Thyroid gland (tissue), 4 donors: ENCODE data around the gene RORC.

ENCODE experiments used
- CTCF ChIP-seq, 6 experiments: fragments of 200-600 bp in 3 of 6; fragments of 450-650 bp in 3 of 6; sonication (generic) in 3 of 6; IDR thresholded peaks; one replicate each; pipeline ENCODE4 v1.5.1; 2016 to 2019; ENCODE audit warnings: antibody characterized with exemption in 6 of 6, mild to moderate bottlenecking in 2 of 6, inconsistent platforms in 1 of 6, moderate library complexity in 1 of 6
- POLR2A ChIP-seq, 2 donors: fragments of 450-650 bp; IDR thresholded peaks; one replicate each; pipeline ENCODE4 v1.6.1; 2017; ENCODE audit warnings: antibody characterized with exemption in 2 of 2, mild to moderate bottlenecking in 2 of 2, moderate library complexity in 1 of 2

DNA sequence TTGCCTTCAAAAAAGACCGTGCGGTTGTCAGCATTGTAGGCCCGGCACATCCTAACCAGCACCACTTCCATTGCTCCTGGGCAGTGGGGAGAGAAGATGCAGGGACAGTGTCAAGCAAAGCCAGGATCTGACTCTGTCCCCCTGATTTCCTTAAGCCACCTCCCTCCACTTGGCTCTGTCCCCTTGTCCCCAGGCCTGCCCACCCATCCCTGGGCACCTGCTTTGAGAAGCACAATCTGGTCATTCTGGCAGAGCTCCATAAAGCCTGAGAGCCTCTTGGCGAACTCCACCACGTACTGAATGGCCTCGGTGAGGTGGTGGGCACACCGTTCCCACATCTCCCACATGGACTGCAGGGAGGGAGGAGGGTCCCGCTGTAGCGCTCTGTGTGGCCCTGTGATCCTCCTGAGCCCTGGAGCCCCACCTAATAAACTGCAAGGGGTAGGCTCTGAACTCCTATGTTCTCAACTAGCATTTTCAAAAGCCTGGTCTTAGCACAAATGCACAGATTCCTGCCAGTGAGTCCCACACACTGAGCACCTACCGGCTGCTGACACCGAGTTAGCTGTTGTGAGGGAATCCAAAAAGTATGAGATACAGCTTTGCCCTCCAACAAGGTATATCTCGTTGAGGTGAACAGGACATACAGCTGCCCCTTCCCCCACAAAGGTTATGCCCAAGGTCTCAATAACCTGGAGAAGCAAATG lies 18.2 kb downstream of the RORC start:
- TF ChIP-seq POLR2A (IDR thresholded peaks at IDR 0.05) (no peak), CTCF (IDR thresholded peaks at IDR 0.05) (no peak)
